HG03469 (cell line): ENCODE data around the gene IGLL5.

ENCODE experiments used
- ATAC-seq: cut with Tn5 transposase; IDR thresholded peaks from one replicate; pipeline ENCODE4 v1.9.1; 2021; ENCODE audit warnings: mild to moderate bottlenecking, moderate library complexity, moderate number of reproducible peaks; ENCODE audit not compliant: unreplicated experiment

IGLL5 gene

GRCh38 chr22:22883090-22883727, 4.4 kb upstream of the IGLL5 start:
- no peak for ATAC-seq

GRCh38 chr22:22884010-22884887, 3.4 kb upstream of the IGLL5 start:
- ATAC-seq, result no peak

- ATAC-seq, result no peak
These were observed 2.5 kb upstream of the IGLL5 start for GRCh38 chr22:22884888-22885840.

- ATAC-seq, result no peak
These were observed 1.1 kb upstream of the IGLL5 start for GRCh38 chr22:22886546-22886945.

GRCh38 chr22:22888571-22889353, 1.1 kb downstream of the IGLL5 start:
- ATAC-seq, result no peak

GRCh38 chr22:22890085-22890484, 2.5 kb downstream of the IGLL5 start:
- ATAC-seq, result no peak

GRCh38 chr22:22891139-22891621, 3.6 kb downstream of the IGLL5 start:
- ATAC-seq, result no peak

GRCh38 chr22:22892096-22893052, 4.8 kb downstream of the IGLL5 start:
- ATAC-seq, result no peak

- ATAC-seq, result no peak
These were observed 5.6 kb downstream of the IGLL5 start for GRCh38 chr22:22893077-22893805.

GRCh38 chr22:22893891-22894739, 6.5 kb downstream of the IGLL5 start:
- no peak for ATAC-seq

- ATAC-seq, result no peak
These were observed 7.4 kb downstream of the IGLL5 start for GRCh38 chr22:22894740-22895731.

GRCh38 chr22:22895776-22896445, 8.3 kb downstream of the IGLL5 start:
- no peak for ATAC-seq

- no peak for ATAC-seq
These were observed 9.0 kb downstream of the IGLL5 start for GRCh38 chr22:22896601-22897000.

- no peak for ATAC-seq
These were observed 9.5 kb downstream of the IGLL5 start for GRCh38 chr22:22897091-22897490.

GRCh38 chr22:22897947-22898346, 10.3 kb downstream of the IGLL5 start:
- no peak for ATAC-seq
